ENCODE data around the gene NUBP2.

The NUBP2 gene

GRCh38 chr16:1831186-1832075 lies 48.7 kb downstream of the NUBP2 start:
- DNase-seq, result no peak

- DNase-seq, result no peak
Measured at GRCh38 chr16:1832838-1833454, 50.2 kb downstream of the NUBP2 start.

- DNase-seq, result no peak
Measured at GRCh38 chr16:1834096-1834495, 51.3 kb downstream of the NUBP2 start.

Measured in activated CD4-positive, alpha-beta T cell treated with anti-CD3 and anti-CD28 coated beads, Interleukin-2, amount 50 U/mL, for 16 hours (primary cell).